SH-SY5Y (cell line): ENCODE measurements around the gene SETD1B.

Experiments used
- GATA2 ChIP-seq: IDR thresholded peaks from 2 replicates; pipeline ENCODE4 v1.6.1; 2011; ENCODE audit warnings: mild to moderate bottlenecking, low read depth, low read length
- GATA3 ChIP-seq: IDR thresholded peaks from 2 replicates; pipeline ENCODE4 v1.6.1; 2011; ENCODE audit warnings: low read depth, mild to moderate bottlenecking, low read length, moderate library complexity

- no peak for TF ChIP-seq GATA2
- TF ChIP-seq GATA3: no peak
Measured at GRCh38 chr12:121849211-121849610, 45.4 kb downstream of the SETD1B start.
